Mononuclear cell (primary cell): ENCODE results near the gene DLK1. TPM values are rescaled to one million over a fixed set of nuclear protein-coding genes. Genes with fewer than 3 reads are reported as not detected.

Experiments used
- H3K27me3 ChIP-seq: 2 replicates; pipeline ENCODE4 v1.6.0; 2011; ENCODE audit warnings: low read length, control low read depth; ENCODE audit not compliant: insufficient read depth
- H3K4me1 ChIP-seq: 2 replicates; pipeline ENCODE4 v1.5.1; 2011; ENCODE audit warnings: mild to moderate bottlenecking, low read length, control low read depth; ENCODE audit not compliant: insufficient read depth
- H3K4me3 ChIP-seq: 2 replicates; pipeline ENCODE4 v1.5.1; 2011; ENCODE audit warnings: mild to moderate bottlenecking, low read length, moderate library complexity
- H3K9me3 ChIP-seq: 2 replicates; pipeline ENCODE4 v1.5.1; 2011; ENCODE audit warnings: low read depth, mild to moderate bottlenecking, control low read depth, low read length
- total RNA-seq: library from RNA; depleted of rRNA; stranded (reverse); fragments of >200 nt; gene quantifications from one replicate; pipeline ENCODE4 v1.2.3, GENCODE V29; 2012

The DLK1 gene
- total RNA-seq = not detected

GRCh38 chr14:100726550-100727085, at the start of gene DLK1:
DLK1 (plus strand) TSS chr14:100726892; CDS start chr14:100727069, 177 bp downstream.
- H3K4me1 ChIP-seq = no peaks in the 10 kb centered on the region
- no peaks in the 10 kb centered on the region for H3K9me3 ChIP-seq
- no peak within 1 kb of the TSS for H3K4me3 ChIP-seq
- H3K27me3 ChIP-seq = peaks cover 19% of the 10 kb centered on the region

DNA sequence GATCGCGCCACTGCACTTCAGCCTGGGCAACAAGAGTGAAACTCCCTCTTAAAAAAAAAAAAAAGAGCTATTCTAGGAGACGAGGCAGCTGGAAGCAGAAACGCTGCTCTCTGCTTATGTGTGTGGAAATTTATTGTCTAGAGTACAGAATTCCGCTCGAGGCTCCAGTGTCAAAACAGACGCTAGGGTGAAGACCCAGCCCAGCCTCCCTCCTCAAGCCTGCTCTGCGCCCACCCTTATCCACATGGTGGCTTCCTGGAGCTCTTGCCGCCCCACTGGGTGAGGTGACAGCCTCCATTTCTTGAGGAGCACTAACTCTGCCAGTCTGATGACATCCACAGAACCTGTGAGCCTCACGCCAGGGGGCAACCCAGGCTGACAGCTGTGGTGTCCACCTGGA, 49.5 kb upstream of the DLK1 start:
- H3K4me3 ChIP-seq = no peak overlapping the region

DNA sequence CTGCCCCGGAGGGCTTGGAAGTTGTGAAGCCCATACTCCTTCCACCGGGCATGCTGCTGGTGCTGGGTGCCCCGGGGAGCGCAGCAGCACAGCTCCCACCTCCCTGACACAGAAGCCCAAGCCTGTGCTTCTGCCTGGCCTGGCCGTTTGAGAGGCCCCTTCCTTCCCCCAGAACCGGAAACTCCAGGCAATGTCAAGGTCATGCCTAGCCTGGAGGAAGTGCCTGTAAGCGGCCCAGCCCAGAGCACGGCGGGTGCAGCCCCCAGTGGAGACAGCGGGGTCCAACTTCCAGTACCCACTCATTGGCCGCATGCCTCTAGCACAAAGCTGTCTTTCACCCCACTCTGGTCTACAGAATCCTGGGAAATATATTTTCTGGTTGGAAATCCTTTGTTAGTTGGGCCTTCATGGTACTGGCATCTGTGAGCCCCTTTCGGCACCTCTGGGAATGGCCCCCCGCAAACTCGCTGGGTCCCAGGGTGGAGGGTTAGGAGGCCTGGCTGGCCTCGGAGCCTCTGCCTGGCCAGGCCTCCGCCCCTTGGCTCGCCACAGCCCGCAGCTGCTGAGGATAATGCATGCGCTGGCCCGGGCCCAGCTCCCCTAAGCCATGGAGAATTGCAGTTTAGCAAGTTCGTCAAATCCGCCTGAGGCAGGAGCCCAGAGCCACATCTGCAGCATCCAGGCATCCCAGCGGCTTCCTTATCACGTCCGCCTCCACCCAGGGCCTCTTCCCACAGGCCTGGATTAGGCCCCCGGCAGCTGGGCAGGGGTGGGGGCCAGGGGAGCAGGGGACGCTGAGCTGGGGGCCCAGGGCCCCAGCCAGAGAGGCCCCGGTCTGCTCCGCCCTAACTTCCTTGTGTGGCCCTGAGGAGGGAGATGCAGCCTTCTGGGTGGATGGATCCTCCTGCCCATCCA, 48.9 kb upstream of the DLK1 start:
- Histone ChIP-seq H3K9me3 (no peaks in the 10 kb centered on the region), H3K27me3 (no peaks in the 10 kb centered on the region), H3K4me1 (peaks cover 40% of the 10 kb centered on the region), H3K4me3 (no peak overlapping the region)

More for the DNA sequence above, 49.5 kb upstream of the DLK1 start:
- no peaks in the 10 kb centered on the region for H3K27me3 ChIP-seq
- peaks cover 40% of the 10 kb centered on the region for H3K4me1 ChIP-seq
- H3K9me3 ChIP-seq = no peaks in the 10 kb centered on the region

- Histone ChIP-seq H3K27me3 (no peaks in the 10 kb centered on the region), H3K4me1 (peaks cover 43% of the 10 kb centered on the region), H3K9me3 (no peaks in the 10 kb centered on the region), H3K4me3 (no peak overlapping the region)
These were observed 48.2 kb upstream of the DLK1 start for GRCh38 chr14:100678469-100678828.

GRCh38 chr14:100679153-100679552, 47.5 kb upstream of the DLK1 start:
- Histone ChIP-seq H3K4me3 (no peak overlapping the region), H3K27me3 (no peaks in the 10 kb centered on the region), H3K4me1 (peaks cover 50% of the 10 kb centered on the region), H3K9me3 (no peaks in the 10 kb centered on the region)

DNA sequence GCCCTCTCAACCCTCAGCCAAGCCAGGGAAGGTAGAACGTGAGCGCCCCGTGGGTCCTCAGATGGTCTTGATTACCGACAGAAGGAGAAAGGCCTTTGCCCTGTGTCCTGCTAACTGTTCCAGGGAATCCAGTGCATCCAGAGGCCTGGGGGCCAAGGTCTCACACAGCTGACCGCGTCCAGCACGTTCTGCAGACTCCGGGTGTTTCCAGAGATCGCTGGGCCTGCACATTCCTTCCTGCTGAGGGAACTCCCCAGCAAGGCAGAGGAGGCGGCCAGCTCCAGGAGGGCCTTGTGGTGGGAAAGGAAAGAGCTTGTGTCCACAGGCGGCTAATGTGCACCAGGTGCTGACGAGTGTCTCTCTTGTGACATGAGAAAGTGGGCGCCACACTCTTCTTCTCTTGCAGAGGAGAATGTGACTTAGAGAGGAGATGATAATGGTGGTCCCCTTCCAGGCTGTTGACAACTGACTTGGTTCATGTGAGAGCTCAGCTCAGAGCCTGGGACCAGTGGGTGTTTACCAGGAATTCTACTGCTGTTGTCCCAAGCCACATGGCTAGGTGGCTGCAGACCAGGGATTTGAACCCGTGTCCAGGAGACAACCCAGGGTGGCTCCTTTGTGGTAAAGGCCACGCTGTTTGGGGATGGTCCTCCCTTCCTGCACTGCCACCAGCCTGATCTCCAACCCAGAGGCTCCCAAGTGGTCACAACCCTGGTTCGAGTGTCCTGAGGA, 46.8 kb upstream of the DLK1 start:
- no peaks in the 10 kb centered on the region for H3K27me3 ChIP-seq
- no peak overlapping the region for H3K4me3 ChIP-seq
- no peaks in the 10 kb centered on the region for H3K9me3 ChIP-seq

GRCh38 chr14:100680439-100681051, 46.1 kb upstream of the DLK1 start:
- Histone ChIP-seq H3K27me3 (no peaks in the 10 kb centered on the region), H3K4me1 (peaks cover 59% of the 10 kb centered on the region), H3K9me3 (no peaks in the 10 kb centered on the region), H3K4me3 (no peak overlapping the region)

More for the DNA sequence above, 46.8 kb upstream of the DLK1 start:
- peaks cover 57% of the 10 kb centered on the region for H3K4me1 ChIP-seq

- no peaks in the 10 kb centered on the region for H3K9me3 ChIP-seq
- no peaks in the 10 kb centered on the region for H3K27me3 ChIP-seq
- H3K4me3 ChIP-seq = no peak overlapping the region
- H3K4me1 ChIP-seq = peaks cover 58% of the 10 kb centered on the region
These were observed 45.6 kb upstream of the DLK1 start for GRCh38 chr14:100681111-100681510.

GRCh38 chr14:100682749-100683148, 43.9 kb upstream of the DLK1 start:
- Histone ChIP-seq H3K4me3 (no peak overlapping the region), H3K4me1 (peaks cover 42% of the 10 kb centered on the region), H3K27me3 (no peaks in the 10 kb centered on the region), H3K9me3 (no peaks in the 10 kb centered on the region)

GRCh38 chr14:100683578-100683977, 43.1 kb upstream of the DLK1 start:
- Histone ChIP-seq H3K9me3 (no peaks in the 10 kb centered on the region), H3K4me3 (no peak overlapping the region), H3K27me3 (no peaks in the 10 kb centered on the region), H3K4me1 (peaks cover 34% of the 10 kb centered on the region)

DNA sequence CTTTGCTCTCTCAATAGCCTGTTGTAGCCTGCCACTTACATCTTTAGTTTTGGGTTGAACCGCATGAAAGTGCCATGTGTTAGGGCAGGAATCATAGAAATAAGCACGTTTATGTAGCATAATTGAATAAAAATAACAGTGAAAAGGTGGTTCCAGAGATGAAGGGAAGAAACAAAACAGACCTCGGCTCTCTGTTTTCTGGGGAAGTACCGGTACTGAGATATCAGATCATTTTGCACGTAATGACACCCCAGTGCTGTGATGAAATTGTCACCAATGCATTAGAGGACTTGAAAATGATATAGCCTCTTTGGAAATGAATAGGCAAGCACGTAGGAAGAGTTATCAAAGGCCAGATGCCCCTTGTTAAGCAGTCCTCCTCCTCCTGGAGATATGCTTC, 42.5 kb upstream of the DLK1 start:
- H3K4me3 ChIP-seq = no peak overlapping the region
- H3K27me3 ChIP-seq = no peaks in the 10 kb centered on the region
- no peaks in the 10 kb centered on the region for H3K9me3 ChIP-seq
- H3K4me1 ChIP-seq = peaks cover 33% of the 10 kb centered on the region

DNA sequence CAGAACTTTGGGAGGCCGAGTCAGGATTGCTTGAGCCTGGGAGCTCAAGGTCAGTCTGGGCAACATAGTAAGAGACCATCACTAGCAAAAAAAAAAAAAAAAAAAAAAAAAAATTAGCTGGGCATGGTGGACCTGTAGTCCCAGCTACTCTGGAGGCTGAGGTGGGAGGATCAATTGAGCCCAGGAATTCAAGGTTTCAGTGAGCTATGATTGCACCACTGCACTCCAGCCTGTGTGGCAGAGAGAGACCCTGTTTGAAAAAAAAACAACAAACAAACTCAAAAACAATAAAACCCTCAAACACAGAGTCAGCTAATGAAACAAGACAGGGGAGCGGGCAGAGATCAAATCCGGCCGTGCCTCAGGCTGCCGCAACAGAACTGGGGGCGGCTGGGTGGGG, 41.7 kb upstream of the DLK1 start:
- no peaks in the 10 kb centered on the region for H3K9me3 ChIP-seq
- H3K4me3 ChIP-seq = no peak overlapping the region
- peaks cover 31% of the 10 kb centered on the region for H3K4me1 ChIP-seq
- no peaks in the 10 kb centered on the region for H3K27me3 ChIP-seq

GRCh38 chr14:100686858-100687257, 39.8 kb upstream of the DLK1 start:
- Histone ChIP-seq H3K27me3 (no peaks in the 10 kb centered on the region), H3K4me1 (peaks cover 18% of the 10 kb centered on the region), H3K9me3 (no peaks in the 10 kb centered on the region), H3K4me3 (no peak overlapping the region)

- H3K4me1 ChIP-seq = peaks cover 18% of the 10 kb centered on the region
- no peaks in the 10 kb centered on the region for H3K9me3 ChIP-seq
- no peak overlapping the region for H3K4me3 ChIP-seq
- no peaks in the 10 kb centered on the region for H3K27me3 ChIP-seq
These were observed 39.3 kb upstream of the DLK1 start for GRCh38 chr14:100687386-100687785.

GRCh38 chr14:100688051-100688450, 38.6 kb upstream of the DLK1 start:
- Histone ChIP-seq H3K4me1 (peaks cover 18% of the 10 kb centered on the region), H3K9me3 (no peaks in the 10 kb centered on the region), H3K27me3 (no peaks in the 10 kb centered on the region), H3K4me3 (no peak overlapping the region)
